ENCODE results near the gene FLT1.

Gene FLT1

GRCh38 chr13:28273919-28274318, 221.0 kb downstream of the FLT1 start:
- H3F3A ChIP-seq (ENCODE audit: control insufficient read depth, insufficient read depth): peaks cover 4% of the 10 kb centered on the region; the same call in 1 of the 2 replicates
- peaks cover 52% of the 10 kb centered on the region for H3K4me1 ChIP-seq (ENCODE audit: control insufficient read depth, low read length)
- H3K4me2 ChIP-seq (ENCODE audit: low read length): 0 out of 2 replicates have a peak overlapping the region, but pooled peaks have one; percentile 4
- peaks cover 47% of the 10 kb centered on the region for H3K36me3 ChIP-seq (ENCODE audit: control insufficient read depth, low read length)
- peaks cover 8% of the 10 kb centered on the region; the same call in 1 of the 2 replicates for H3K79me2 ChIP-seq (ENCODE audit: control insufficient read depth, low read length)
- H3K27ac ChIP-seq (ENCODE audit: low read depth, low read length): no peak overlapping the region
- no peak overlapping the region for H3K4me3 ChIP-seq (ENCODE audit: low read length)
- no peaks in the 10 kb centered on the region for H3K9me2 ChIP-seq (replicated peaks; ENCODE audit: control insufficient read depth, low read length)
- no peaks in the 10 kb centered on the region for H3K27me3 ChIP-seq (ENCODE audit: control insufficient read depth, low read length)
- H4K20me1 ChIP-seq (ENCODE audit: control insufficient read depth, insufficient read depth, low read depth, low read length): no peaks in the 10 kb centered on the region
- TF ChIP-seq EZH2phosphoT487 (IDR thresholded peaks at IDR 0.05; ENCODE audit: borderline replicate concordance, low read length) (no peak), CTCF (IDR thresholded peaks at IDR 0.05; ENCODE audit: low read depth, low read length, poor library complexity, severe bottlenecking) (peak; percentile 53)
- no peaks in the 10 kb centered on the region for H3K9me3 ChIP-seq (ENCODE audit: control insufficient read depth, insufficient read depth, low read length)

- Histone ChIP-seq H4K20me1 (ENCODE audit: control insufficient read depth, insufficient read depth, low read depth, low read length) (no peaks in the 10 kb centered on the region), H3K36me3 (ENCODE audit: control insufficient read depth, low read length) (peaks cover 52% of the 10 kb centered on the region), H3K79me2 (ENCODE audit: control insufficient read depth, low read length) (peaks cover 8% of the 10 kb centered on the region; the same call in 1 of the 2 replicates), H3K4me3 (ENCODE audit: low read length) (peak overlapping the region; percentile 21), H3K9me3 (ENCODE audit: control insufficient read depth, insufficient read depth, low read length) (peaks cover 9% of the 10 kb centered on the region), H3F3A (ENCODE audit: control insufficient read depth, insufficient read depth) (peaks cover 18% of the 10 kb centered on the region), H3K4me1 (ENCODE audit: control insufficient read depth, low read length) (peaks cover 67% of the 10 kb centered on the region), H3K9me2 (replicated peaks; ENCODE audit: control insufficient read depth, low read length) (no peaks in the 10 kb centered on the region), H3K4me2 (ENCODE audit: low read length) (peak overlapping the region; percentile 39), H3K27me3 (ENCODE audit: control insufficient read depth, low read length) (no peaks in the 10 kb centered on the region), H3K27ac (ENCODE audit: low read depth, low read length) (peak overlapping the region; percentile 12; the same call in 1 of the 2 replicates)
- TF ChIP-seq EZH2phosphoT487 (IDR thresholded peaks at IDR 0.05; ENCODE audit: borderline replicate concordance, low read length) (no peak), CTCF (IDR thresholded peaks at IDR 0.05; ENCODE audit: low read depth, low read length, poor library complexity, severe bottlenecking) (no peak)
Measured at GRCh38 chr13:28271056-28271840, 223.7 kb downstream of the FLT1 start.

- no peak for TF ChIP-seq CTCF (IDR thresholded peaks at IDR 0.05; ENCODE audit: low read depth, low read length, poor library complexity, severe bottlenecking)
- TF ChIP-seq EZH2phosphoT487 (IDR thresholded peaks at IDR 0.05; ENCODE audit: borderline replicate concordance, low read length): no peak
- H4K20me1 ChIP-seq (ENCODE audit: control insufficient read depth, insufficient read depth, low read depth, low read length): no peaks in the 10 kb centered on the region
- peak overlapping the region; percentile 42 for H3K4me3 ChIP-seq (ENCODE audit: low read length)
- H3K9me3 ChIP-seq (ENCODE audit: control insufficient read depth, insufficient read depth, low read length): peaks cover 9% of the 10 kb centered on the region
- H3K4me1 ChIP-seq (ENCODE audit: control insufficient read depth, low read length): peaks cover 62% of the 10 kb centered on the region
- no peaks in the 10 kb centered on the region for H3K9me2 ChIP-seq (replicated peaks; ENCODE audit: control insufficient read depth, low read length)
- peaks cover 63% of the 10 kb centered on the region for H3K36me3 ChIP-seq (ENCODE audit: control insufficient read depth, low read length)
- H3K4me2 ChIP-seq (ENCODE audit: low read length): peak overlapping the region; percentile 62
- peaks cover 18% of the 10 kb centered on the region for H3F3A ChIP-seq (ENCODE audit: control insufficient read depth, insufficient read depth)
- no peaks in the 10 kb centered on the region for H3K27me3 ChIP-seq (ENCODE audit: control insufficient read depth, low read length)
- H3K27ac ChIP-seq (ENCODE audit: low read depth, low read length): peak overlapping the region; percentile 93
- H3K79me2 ChIP-seq (ENCODE audit: control insufficient read depth, low read length): peaks cover 8% of the 10 kb centered on the region; the same call in 1 of the 2 replicates
Measured at GRCh38 chr13:28268800-28269223, 226.1 kb downstream of the FLT1 start.

All from DOHH2 (cell line).